Stimulated activated CD8-positive, alpha-beta memory T cell treated with anti-CD3 and anti-CD28 coated beads, Interleukin-2, amount 100 ng/mL, for 48 hours (primary cell): ENCODE data around the gene ARHGAP9.
A peak's percentile ranks its signal among the peaks of the same experiment; 100 is the strongest.

Experiments used
- DNase-seq, 2 donors: peaks; one replicate each; pipeline ENCODE4 v3.0.0-alpha.2; 2020; ENCODE audit warnings: low read depth in 2 of 2

The ARHGAP9 gene

DNA sequence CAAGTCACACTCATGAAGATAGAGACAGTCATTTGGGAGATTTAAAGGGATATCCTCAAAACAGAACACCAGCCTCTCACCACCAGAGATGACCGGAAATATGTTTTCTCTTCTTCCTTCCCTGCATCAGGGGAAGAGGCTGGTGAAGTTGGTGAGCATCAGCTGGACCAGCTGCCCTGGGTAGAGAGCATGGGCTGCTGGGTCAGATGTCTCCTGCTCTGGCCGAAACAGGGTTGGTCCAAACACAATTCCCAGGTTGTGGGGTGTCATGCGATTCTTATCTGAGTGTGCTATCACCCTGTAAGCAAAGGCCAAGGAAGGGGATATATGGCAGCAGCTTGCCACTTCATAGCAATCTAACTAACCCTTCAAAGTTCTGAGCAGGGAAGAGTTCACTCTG lies 7.3 kb downstream of the ARHGAP9 start:
- DNase-seq: no peak

DNA sequence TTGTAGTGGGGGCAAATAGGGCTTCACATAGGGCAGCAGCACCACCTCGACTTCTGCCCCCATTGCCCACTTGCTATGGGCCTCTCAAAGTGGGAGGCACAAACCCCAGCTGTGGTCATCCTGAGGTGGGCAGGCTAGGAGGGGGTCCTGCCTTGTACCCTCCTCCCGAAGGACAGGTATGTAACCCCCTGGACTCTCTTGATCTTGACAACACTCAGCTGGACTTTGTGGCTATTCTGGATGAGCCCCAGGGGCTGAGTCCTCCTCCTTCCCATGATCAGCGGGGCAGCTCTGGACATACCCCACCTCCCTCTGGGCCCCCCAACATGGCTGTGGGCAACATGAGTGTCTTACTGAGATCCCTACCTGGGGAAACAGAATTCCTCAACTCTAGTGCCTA lies 8.0 kb downstream of the ARHGAP9 start:
- no peak for DNase-seq

DNA sequence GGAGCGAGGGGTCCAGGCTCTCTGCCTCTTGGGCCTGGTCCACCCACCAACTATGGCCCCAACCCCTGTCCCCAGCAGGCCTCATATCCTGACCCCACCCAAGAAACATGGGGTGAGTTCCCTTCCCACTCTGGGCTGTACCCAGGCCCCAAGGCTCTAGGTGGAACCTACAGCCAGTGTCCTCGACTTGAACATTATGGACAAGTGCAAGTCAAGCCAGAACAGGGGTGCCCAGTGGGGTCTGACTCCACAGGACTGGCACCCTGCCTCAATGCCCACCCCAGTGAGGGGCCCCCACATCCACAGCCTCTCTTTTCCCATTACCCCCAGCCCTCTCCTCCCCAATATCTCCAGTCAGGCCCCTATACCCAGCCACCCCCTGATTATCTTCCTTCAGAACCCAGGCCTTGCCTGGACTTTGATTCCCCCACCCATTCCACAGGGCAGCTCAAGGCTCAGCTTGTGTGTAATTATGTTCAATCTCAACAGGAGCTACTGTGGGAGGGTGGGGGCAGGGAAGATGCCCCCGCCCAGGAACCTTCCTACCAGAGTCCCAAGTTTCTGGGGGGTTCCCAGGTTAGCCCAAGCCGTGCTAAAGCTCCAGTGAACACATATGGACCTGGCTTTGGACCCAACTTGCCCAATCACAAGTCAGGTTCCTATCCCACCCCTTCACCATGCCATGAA lies 8.6 kb downstream of the ARHGAP9 start:
- no peak for DNase-seq

DNA sequence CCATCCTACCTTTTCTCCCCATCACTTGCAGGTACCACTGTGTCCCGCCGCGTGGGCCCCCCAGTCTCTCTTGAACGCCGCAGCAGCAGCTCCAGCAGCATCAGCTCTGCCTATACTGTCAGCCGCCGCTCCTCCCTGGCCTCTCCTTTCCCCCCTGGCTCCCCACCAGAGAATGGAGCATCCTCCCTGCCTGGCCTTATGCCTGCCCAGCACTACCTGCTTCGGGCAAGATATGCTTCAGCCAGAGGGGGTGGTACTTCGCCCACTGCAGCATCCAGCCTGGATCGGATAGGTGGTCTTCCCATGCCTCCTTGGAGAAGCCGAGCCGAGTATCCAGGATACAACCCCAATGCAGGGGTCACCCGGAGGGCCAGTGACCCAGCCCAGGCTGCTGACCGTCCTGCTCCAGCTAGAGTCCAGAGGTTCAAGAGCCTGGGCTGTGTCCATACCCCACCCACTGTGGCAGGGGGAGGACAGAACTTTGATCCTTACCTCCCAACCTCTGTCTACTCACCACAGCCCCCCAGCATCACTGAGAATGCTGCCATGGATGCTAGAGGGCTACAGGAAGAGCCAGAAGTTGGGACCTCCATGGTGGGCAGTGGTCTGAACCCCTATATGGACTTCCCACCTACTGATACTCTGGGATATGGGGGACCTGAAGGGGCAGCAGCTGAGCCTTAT lies 9.2 kb downstream of the ARHGAP9 start:
- no peak for DNase-seq

- DNase-seq: no peak
Measured at GRCh38 chr12:57469296-57470164, 10.1 kb downstream of the ARHGAP9 start.

DNA sequence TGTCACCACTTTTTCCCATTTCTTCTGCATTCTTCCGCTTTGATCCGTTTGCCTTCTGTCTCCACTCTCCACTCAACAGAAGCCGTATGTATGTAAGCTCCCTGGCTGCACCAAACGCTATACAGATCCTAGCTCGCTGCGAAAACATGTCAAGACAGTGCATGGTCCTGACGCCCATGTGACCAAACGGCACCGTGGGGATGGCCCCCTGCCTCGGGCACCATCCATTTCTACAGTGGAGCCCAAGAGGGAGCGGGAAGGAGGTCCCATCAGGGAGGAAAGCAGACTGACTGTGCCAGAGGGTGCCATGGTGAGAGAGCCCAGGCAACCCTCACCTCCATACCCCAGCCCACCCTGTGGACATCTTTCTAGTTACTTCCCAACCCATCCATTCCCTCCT lies 11.8 kb downstream of the ARHGAP9 start:
- DNase-seq: no peak

GRCh38 chr12:57467212-57467874 lies 12.3 kb downstream of the ARHGAP9 start:
- no peak for DNase-seq

DNA sequence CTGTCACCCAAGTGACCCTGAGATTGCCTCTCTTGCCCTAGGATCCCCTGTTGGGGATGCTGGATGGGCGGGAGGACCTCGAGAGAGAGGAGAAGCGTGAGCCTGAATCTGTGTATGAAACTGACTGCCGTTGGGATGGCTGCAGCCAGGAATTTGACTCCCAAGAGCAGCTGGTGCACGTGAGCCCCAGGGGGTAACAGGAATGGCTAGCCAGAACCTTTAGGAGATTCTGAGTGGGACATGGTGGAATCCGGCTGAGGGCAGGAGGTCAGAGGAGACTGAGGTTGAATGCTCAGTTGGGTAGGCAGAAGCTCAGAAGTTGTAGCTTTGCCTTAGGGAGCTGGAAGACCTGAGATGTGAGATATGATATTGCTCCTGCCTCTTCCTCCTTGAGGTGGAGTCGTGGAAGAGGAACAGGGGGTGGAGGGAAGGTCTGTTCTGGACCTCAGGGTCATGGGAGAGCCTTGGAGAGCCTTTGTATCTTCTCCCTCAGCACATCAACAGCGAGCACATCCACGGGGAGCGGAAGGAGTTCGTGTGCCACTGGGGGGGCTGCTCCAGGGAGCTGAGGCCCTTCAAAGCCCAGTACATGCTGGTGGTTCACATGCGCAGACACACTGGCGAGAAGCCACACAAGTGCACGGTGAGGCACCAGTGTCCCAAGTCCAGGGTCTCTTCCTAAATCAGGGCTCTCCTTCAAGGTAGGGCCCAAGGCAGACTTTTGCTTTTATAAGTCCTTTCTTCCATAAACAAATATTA lies 13.7 kb downstream of the ARHGAP9 start:
- no peak for DNase-seq

DNA sequence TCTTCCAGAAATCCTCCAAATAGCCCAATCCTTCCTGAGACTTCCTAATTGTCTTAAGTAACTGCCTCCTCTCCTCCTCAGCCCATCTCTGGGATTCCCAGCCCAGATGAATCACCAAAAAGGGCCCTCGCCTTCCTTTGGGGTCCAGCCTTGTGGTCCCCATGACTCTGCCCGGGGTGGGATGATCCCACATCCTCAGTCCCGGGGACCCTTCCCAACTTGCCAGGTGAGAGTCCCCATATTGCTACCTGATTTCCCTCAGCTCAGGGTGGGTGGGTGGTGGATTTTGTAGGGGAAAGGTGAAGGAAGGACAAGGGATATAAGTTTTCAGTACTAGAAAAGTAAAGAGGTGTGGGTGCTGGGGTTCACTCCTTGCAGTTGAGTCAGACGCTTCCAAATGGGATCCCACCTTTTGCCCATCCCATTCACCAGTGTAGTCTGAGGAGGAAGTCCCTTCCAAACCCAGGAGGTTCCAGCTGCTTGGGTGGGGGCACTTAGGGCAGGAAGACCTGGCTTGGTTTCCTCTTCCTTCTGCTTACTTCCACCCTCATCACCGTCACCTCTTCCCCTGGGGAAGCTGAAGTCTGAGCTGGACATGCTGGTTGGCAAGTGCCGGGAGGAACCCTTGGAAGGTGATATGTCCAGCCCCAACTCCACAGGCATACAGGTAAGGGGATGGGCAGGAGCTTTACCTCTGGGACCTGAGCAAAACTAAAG lies 14.5 kb downstream of the ARHGAP9 start:
- no peak for DNase-seq

- DNase-seq: no peak
Measured at GRCh38 chr12:57464569-57464968, 15.1 kb downstream of the ARHGAP9 start.

DNA sequence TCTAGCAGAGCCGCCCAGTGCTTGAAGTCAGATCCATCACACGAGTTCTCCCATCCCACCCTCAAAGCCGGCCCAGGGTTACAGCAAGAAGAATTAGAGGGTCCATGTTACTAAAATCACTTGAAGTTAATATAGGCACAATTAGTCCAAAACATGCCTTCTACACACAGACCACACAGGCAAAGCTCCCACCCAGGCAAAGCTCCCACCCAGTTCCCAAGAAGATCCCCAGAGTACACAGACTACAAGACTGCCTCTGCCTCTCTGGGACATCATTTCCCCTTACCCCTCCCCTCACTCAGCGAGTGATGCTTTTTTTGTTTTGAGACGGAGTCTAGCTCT lies 16.8 kb downstream of the ARHGAP9 start:
- no peak for DNase-seq

- DNase-seq: peak; percentile 75 to 83
Measured at GRCh38 chr12:57462251-57462911, 17.3 kb downstream of the ARHGAP9 start.

- no peak for DNase-seq
Measured at GRCh38 chr12:57461917-57462250, 17.8 kb downstream of the ARHGAP9 start.

DNA sequence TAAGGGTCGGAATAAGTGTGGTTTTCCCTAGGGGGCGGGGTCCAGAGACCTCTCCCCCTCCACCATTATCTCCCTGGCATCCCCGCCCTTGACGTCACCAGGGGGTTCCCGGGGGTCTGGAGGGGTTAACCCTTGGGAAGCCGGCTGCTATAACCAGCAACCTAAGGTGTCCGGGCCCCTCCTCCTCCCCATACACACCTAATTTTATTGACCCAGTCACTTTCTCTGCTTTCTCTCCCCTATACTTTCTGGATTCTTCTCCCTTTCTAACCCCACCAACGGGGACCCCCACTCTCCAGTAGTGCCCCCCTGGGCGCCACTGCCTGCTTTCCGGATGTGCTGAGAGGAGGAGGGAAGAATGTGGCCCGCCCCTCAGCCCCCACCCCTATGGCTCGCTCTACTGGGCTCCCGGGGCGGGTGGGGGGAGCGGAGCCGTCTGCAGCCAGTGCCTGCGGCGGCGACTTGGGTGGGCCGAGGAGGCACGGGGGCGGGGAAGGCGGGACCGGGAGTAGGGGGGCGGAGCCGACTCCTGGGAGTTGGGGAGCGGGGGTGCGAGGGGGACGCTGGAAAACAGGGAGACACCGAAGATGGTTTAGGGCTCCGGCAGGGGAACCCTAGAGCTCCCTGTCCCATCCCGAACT lies 18.3 kb downstream of the ARHGAP9 start:
- no peak for DNase-seq

DNA sequence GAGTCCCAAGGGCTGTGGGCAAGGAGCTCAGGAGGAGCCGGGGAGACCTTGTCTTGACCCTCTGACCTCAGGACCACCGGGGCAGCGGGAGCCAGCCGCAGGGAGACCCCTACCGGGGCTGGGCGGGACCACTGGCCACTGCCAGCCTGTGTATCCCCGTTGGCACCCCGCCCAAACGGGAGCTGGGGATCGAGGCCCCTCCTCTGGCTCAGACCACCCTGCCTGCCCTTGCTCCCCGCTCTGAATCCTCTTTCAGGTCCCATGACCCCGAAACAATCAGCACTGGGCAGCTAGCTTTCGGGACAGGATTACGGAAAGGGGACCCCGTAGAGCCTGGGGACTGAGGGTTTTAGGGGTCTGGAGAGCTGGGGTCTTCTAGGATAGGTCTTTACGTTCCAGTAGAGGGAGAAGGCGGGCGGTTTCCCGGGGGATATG lies 18.8 kb downstream of the ARHGAP9 start:
- no peak for DNase-seq

DNA sequence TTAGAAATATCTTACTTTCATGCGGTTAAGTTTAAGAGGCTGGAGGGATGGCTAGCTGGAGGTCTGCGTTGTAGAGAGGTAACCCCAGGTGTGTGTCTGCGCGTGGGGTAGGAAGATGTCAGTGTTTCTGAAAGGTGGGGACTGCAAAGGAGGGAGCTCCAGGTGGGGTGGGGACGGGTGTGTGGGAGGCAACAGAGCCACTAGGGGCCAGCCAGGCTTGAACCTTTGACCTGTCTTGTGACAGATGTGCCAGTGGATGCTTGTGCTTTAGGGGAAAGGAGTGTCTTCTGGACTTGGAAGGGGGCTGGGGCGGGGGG lies 19.2 kb downstream of the ARHGAP9 start:
- no peak for DNase-seq

DNA sequence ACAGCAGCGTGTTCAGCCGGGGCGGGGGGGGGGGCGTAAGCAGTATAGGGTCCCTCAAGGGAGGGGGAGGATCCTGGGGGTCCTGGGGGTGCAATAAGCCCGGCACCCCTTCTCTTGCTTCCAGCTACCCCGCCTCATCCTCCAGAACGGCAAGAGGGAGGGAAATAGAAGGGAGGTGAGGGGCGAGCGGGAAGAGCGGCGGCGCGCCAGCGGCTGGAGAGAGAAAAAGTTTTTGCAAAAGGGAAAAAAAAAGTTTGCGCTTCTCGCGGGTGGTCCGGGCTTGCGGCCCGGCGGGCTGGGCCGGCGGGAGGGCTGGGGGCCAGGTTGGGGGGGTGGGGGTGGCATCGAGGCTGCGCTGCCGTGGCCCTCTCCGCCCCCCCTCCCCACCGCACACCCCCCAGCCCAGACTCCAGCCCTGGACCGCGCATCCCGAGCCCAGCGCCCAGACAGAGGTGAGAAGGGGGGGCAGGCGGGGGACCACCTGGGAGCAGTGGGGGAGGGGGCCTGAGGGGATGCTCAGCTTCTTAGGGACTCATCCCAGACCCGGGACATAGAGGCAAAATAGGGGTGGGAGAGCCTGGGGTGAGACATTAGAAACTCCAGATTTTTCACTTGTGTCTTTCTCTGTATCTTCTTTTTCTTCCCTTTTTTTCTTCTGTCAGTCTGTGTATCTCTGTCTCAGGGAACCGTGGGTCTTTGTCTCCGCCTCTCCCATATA lies 19.8 kb downstream of the ARHGAP9 start, which contains the start of gene GLI1:
Gene GLI1 (plus strand): TSS at position 36 of the 718 bp plus-strand sequence. CDS start 3,907 bp downstream, outside the sequence.
- no peak for DNase-seq

- peak; percentile 92 to 94 for DNase-seq
Measured at GRCh38 chr12:57459055-57459749, 20.5 kb downstream of the ARHGAP9 start.

GRCh38 chr12:57458665-57459054 lies 21.0 kb downstream of the ARHGAP9 start:
- no peak for DNase-seq
